GM12873 (cell line): ENCODE measurements around the gene F2RL2.
A peak's percentile ranks its signal among the peaks of the same experiment; 100 is the strongest.

Experiments used
- TF ChIP-seq, protein P1 (sequence below): IDR thresholded peaks from 2 replicates; pipeline ENCODE4 v1.5.1; 2012; ENCODE audit warnings: low read depth, mild to moderate bottlenecking, moderate library complexity, low read length, control low read depth; ENCODE audit not compliant: insufficient read depth; ENCODE audit errors: missing control alignments

Gene F2RL2

DNA sequence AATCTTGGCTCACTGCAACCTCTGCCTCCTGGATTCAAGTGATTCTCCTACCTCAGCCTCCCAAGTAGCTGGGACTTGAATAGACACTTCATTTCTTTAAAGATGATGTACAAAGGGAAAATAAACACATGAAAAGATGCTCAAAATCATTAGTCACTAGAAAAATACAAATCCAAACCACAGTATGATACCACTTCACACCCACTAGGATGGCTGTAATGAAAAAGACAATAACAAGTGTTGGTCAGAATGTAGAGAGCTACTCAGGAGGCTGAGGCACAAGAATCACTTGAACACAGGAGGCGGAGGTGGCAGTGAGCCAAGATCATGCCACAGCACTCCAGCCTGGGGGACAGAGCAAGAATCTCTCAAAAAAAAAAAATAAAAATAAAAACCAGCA is 13.0 kb downstream of the F2RL2 start:
- TF ChIP-seq, protein P1, sequence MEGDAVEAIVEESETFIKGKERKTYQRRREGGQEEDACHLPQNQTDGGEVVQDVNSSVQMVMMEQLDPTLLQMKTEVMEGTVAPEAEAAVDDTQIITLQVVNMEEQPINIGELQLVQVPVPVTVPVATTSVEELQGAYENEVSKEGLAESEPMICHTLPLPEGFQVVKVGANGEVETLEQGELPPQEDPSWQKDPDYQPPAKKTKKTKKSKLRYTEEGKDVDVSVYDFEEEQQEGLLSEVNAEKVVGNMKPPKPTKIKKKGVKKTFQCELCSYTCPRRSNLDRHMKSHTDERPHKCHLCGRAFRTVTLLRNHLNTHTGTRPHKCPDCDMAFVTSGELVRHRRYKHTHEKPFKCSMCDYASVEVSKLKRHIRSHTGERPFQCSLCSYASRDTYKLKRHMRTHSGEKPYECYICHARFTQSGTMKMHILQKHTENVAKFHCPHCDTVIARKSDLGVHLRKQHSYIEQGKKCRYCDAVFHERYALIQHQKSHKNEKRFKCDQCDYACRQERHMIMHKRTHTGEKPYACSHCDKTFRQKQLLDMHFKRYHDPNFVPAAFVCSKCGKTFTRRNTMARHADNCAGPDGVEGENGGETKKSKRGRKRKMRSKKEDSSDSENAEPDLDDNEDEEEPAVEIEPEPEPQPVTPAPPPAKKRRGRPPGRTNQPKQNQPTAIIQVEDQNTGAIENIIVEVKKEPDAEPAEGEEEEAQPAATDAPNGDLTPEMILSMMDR: no peak

DNA sequence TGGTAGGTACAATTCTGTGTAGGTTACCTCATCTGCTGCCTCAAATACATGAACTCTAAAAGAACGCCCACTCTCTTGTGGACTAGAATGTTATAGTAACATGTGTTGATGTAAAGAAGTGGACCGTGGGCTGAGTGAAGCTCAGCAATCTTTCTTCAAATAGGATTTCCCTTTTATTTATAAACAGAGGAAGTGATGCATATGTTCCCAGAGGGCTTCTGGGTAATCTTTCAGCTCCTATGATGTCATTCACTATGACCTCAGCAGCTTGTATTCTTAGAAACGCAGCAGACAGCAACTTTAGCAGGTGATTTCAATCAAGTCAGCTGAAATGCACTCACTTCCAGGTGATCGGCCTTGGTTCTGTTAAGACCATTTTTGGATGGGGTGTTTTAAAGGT is 14.4 kb downstream of the F2RL2 start:
- TF ChIP-seq, protein P1: no peak

DNA sequence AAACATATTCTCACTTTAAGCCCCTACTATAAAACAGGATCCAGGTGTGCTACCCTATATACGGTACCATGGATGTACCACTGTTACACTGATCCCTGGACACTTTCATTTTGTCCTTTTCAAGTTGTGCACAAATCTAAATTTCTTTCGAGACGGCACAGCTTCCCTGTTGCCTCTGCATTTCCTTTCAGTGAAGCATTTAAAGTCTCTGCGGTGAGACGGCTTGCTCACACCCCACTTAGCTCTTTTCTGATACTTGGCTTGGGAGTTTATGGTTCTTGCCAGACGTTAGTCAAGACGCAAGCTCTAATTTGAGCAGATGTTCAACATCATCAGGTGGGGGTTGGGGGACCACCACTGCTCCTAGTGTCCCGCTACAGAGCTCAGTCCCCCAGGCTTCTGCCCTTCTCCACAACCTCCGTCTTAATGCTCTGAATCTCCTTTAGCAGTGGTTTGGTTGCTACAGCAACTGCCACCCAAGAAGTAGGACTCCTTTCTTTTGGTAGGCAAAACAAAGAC is 15.8 kb downstream of the F2RL2 start:
- TF ChIP-seq, protein P1: no peak

DNA sequence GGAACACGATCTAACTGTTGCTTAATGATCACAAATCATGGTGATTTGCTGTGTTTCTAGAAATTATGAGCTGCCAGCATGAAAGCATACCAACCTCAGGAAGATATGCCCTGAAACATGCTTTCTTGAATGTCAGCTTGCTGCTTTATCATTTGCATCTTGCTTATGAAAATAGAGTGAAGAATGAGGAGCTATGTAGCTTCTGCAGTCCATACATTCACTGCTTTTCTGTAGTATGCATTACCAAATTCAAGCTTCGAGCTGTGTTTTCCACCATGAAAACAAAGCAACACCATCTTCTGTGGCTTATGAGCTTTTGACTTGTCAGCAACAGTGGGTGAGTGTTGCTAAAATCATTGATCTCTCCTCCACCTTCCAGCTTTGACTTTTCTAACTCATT is 16.5 kb downstream of the F2RL2 start:
- TF ChIP-seq, protein P1: no peak

DNA sequence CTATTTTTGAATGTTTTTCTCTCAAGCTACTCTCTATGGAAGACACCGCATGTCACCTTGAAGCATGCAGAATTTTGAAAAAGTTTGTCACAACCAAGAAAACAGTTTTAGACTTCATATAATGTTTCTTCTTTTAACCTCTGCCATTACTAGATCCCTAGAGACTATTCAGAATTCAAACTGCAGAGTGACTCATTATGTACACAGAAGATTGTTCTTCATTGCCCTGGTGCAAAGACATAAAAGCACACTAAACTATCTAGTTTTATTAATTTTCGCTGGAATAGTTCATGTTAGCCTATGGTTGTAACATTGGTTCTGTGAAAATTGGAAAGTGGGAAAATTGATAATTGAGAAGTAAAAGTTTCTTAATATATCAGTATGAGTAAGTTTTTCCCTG is 18.4 kb downstream of the F2RL2 start:
- TF ChIP-seq, protein P1: no peak

DNA sequence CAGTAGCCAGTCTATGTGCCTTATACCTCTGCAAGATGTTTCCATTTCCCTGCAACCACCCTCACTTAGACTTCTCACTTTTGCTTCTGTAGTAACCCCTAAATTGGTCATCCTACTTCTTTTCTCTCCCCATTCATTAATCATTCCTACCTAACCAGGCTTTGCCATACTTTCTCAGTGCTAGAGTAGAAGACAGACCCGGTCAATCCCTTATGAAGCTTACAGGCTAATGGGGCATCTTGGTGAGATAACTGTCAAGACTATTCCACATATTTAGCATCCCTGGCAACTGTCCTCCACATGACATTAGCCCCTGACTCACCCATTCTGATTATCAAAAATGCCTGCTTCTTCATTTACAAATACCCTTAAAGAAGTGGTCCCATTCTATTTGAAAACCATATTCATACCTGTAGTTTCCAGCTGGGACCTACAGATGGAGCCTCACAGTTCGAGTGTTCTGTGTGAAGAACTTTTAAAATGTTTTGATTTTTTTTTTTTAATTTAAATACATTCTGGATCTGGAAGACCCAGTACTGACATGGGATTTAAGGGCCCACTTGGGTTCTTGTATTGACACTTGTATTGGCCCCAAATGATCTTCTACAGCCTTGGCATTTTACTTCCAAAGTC is 21.0 kb downstream of the F2RL2 start:
- TF ChIP-seq, protein P1: peak; percentile 2

DNA sequence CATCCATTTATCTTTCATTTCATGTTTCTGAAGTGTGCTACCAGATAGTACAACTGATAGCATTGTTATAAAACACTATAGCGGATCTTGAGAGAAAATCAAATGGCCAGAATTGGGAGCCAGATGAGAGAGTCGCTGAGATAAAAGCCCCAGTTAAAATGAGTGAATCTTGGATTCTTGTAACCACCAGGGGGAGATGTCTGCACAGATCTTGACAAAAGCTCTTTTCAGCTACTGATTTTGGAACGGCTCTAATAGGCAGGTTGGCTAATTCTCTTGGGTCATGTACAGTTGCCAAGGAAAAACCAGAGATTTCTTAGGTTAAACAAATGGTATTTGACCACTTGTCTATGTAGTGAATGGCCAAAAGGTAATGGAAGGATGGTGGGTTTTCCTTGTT is 21.7 kb downstream of the F2RL2 start:
- TF ChIP-seq, protein P1: peak; percentile 70
